H1 (cell line): Measurements from ENCODE around the gene MYPOP. TPM values are rescaled to one million over a fixed set of nuclear protein-coding genes. Genes with fewer than 3 reads are reported as not detected.

Experiments
- CTCF ChIA-PET: fragments of 300-600 bp; sonication (Branson Sonifier 250); formaldehyde crosslinking; loops from one replicate; lab custom pipeline; 2021; ENCODE audit not compliant: partially characterized antibody; lab: Charles Lee
- POLR2A ChIA-PET: fragments of 300-600 bp; sonication (Branson Sonifier 250); formaldehyde crosslinking; loops from one replicate; lab custom pipeline; 2021; ENCODE audit warnings: inconsistent platforms; ENCODE audit not compliant: partially characterized antibody; lab: Charles Lee
- DNase-seq, 2 experiments: peaks; one replicate each; pipeline versions ENCODE4 v3.0.0 to v3.0.0-alpha.2; 2010 to 2022; ENCODE audit warnings: low spot score in 2 of 2, low read depth in 1 of 2, mixed read lengths in 1 of 2
- FAIRE-seq: peaks from 2 replicates; lab custom pipeline; 2011; peaks lifted over from hg19 to GRCh38; lab: Jason Lieb, UNC
- H2AFZ ChIP-seq: 2 replicates; pipeline ENCODE4 v1.8.1; 2012; ENCODE audit warnings: low read length, inconsistent platforms
- H2AK5ac ChIP-seq: 2 replicates; pipeline ENCODE4 v1.6.1; 2013; ENCODE audit warnings: low read depth, low read length
- H2BK120ac ChIP-seq: replicated peaks from 2 replicates; pipeline ENCODE3; 2013; ENCODE audit warnings: low read depth, low read length, inconsistent platforms
- H2BK12ac ChIP-seq: 2 replicates; pipeline ENCODE4 v1.6.1; 2013; ENCODE audit warnings: low read depth, low read length
- H2BK15ac ChIP-seq: 2 replicates; pipeline ENCODE4 v1.6.1; 2013; ENCODE audit warnings: low read length
- H2BK20ac ChIP-seq: 2 replicates; pipeline ENCODE4 v1.6.1; 2013; ENCODE audit warnings: low read length
- H2BK5ac ChIP-seq: 2 replicates; pipeline ENCODE4 v1.6.1; 2013; ENCODE audit warnings: low read depth, low read length
- H3K14ac ChIP-seq: 2 replicates; pipeline ENCODE4 v1.6.1; 2013; ENCODE audit warnings: inconsistent platforms; ENCODE audit not compliant: insufficient read length
- H3K18ac ChIP-seq: 2 replicates; pipeline ENCODE4 v1.6.1; 2013; ENCODE audit warnings: low read length; ENCODE audit errors: extremely low read depth
- H3K23ac ChIP-seq: 2 replicates; pipeline ENCODE4 v1.6.1; 2013; ENCODE audit warnings: inconsistent platforms; ENCODE audit not compliant: insufficient read length
- H3K23me2 ChIP-seq: 2 replicates; pipeline ENCODE4 v1.6.1; 2013; ENCODE audit warnings: low read depth, low read length
- H3K27ac ChIP-seq: 2 replicates; pipeline ENCODE4 v1.6.1; 2011; ENCODE audit warnings: low read depth, low read length, inconsistent platforms
- H3K27me3 ChIP-seq, 4 experiments: replicated peaks in 1 of 4; 1 replicate in 1 of 4; 2 replicates in 3 of 4; pipeline versions ENCODE4 v1.6.1 to v1.8.1; 2011 to 2013; ENCODE audit warnings: low read length in 3 of 4, mild to moderate bottlenecking in 3 of 4, inconsistent platforms in 2 of 4, mixed read lengths in 2 of 4, moderate library complexity in 1 of 4; ENCODE audit not compliant: control insufficient read depth in 3 of 4, insufficient read depth in 3 of 4; ENCODE audit errors: extremely low read depth in 1 of 4
- H3K36me3 ChIP-seq, 4 experiments: 2 replicates each; pipeline versions ENCODE4 v1.6.1 to v1.8.1; 2011 to 2013; ENCODE audit warnings: mild to moderate bottlenecking in 4 of 4, low read length in 3 of 4, moderate library complexity in 2 of 4, control low read depth in 1 of 4, inconsistent platforms in 1 of 4; ENCODE audit not compliant: insufficient read depth in 4 of 4, control insufficient read depth in 2 of 4
- H3K4ac ChIP-seq: replicated peaks from 2 replicates; pipeline ENCODE3; 2013; ENCODE audit warnings: low read length, low read depth, mixed read lengths, inconsistent platforms; ENCODE audit not compliant: insufficient read length
- H3K4me1 ChIP-seq, 4 experiments: replicated peaks in 1 of 4; 1 replicate in 1 of 4; 2 replicates in 3 of 4; pipeline versions ENCODE4 v1.6.1 to v1.8.1; 2011 to 2013; ENCODE audit warnings: low read length in 3 of 4, inconsistent platforms in 2 of 4, mixed read lengths in 1 of 4; ENCODE audit not compliant: insufficient read depth in 4 of 4, control insufficient read depth in 3 of 4
- H3K4me2 ChIP-seq, 2 experiments: 2 replicates each; pipeline versions ENCODE4 v1.6.1 to v1.8.1; 2011 to 2013; ENCODE audit warnings: low read depth in 2 of 2, low read length in 2 of 2, control low read depth in 1 of 2, inconsistent platforms in 1 of 2, mild to moderate bottlenecking in 1 of 2; ENCODE audit not compliant: insufficient read depth in 1 of 2
- H3K4me3 ChIP-seq, 4 experiments: fragments of 200-600, 300-600 bp in 1 of 4; sonication (generic), shearing (Covaris generic), sonication (Bioruptor Twin) in 1 of 4; 2 replicates each; pipeline versions ENCODE4 v1.5.1 to v1.8.1; 2011 to 2016; ENCODE audit warnings: low read length in 4 of 4, low read depth in 3 of 4, control low read depth in 2 of 4, inconsistent platforms in 2 of 4, mild to moderate bottlenecking in 2 of 4, mixed read lengths in 1 of 4, moderate library complexity in 1 of 4; ENCODE audit not compliant: insufficient read depth in 2 of 4; ENCODE audit errors: extremely low read depth in 1 of 4
- H3K56ac ChIP-seq: replicated peaks from 2 replicates; pipeline ENCODE3; 2013; ENCODE audit warnings: low read depth, mild to moderate bottlenecking, mixed read lengths, low read length, inconsistent platforms; ENCODE audit not compliant: insufficient read length
- H3K79me1 ChIP-seq: 2 replicates; pipeline ENCODE4 v1.6.1; 2013; ENCODE audit warnings: low read depth, low read length, control low read depth
- H3K79me2 ChIP-seq, 2 experiments: 2 replicates each; pipeline versions ENCODE4 v1.6.1 to v1.8.1; 2012 to 2013; ENCODE audit warnings: low read length in 2 of 2, mild to moderate bottlenecking in 2 of 2, inconsistent platforms in 1 of 2; ENCODE audit not compliant: insufficient read depth in 2 of 2, control insufficient read depth in 1 of 2
- H3K9ac ChIP-seq, 4 experiments: replicated peaks in 1 of 4; 1 replicate in 1 of 4; 2 replicates in 3 of 4; pipeline versions ENCODE4 v1.6.1 to v1.8.1; 2011 to 2013; ENCODE audit warnings: low read depth in 3 of 4, low read length in 3 of 4, control low read depth in 2 of 4, mild to moderate bottlenecking in 2 of 4, moderate library complexity in 2 of 4, inconsistent platforms in 1 of 4; ENCODE audit errors: extremely low read depth in 1 of 4
- H3K9me3 ChIP-seq, 2 experiments: 2 replicates each; pipeline versions ENCODE4 v1.6.1 to v1.8.1; 2012 to 2013; ENCODE audit warnings: mild to moderate bottlenecking in 2 of 2, moderate library complexity in 2 of 2, control low read depth in 1 of 2, inconsistent platforms in 1 of 2, low read depth in 1 of 2, low read length in 1 of 2, mixed read lengths in 1 of 2; ENCODE audit not compliant: insufficient read depth in 2 of 2
- H4K20me1 ChIP-seq, 2 experiments: replicated peaks in 1 of 2; 2 replicates each; pipeline versions ENCODE3 to v1.8.1; 2011 to 2013; ENCODE audit warnings: inconsistent platforms in 2 of 2, low read length in 2 of 2, mild to moderate bottlenecking in 1 of 2; ENCODE audit not compliant: insufficient read depth in 2 of 2, control insufficient read depth in 1 of 2
- H4K5ac ChIP-seq: 2 replicates; pipeline ENCODE4 v1.6.1; 2013; ENCODE audit warnings: low read length, low read depth, mixed read lengths, inconsistent platforms; ENCODE audit not compliant: insufficient read length
- H4K8ac ChIP-seq: 2 replicates; pipeline ENCODE4 v1.8.0; 2013; ENCODE audit warnings: mild to moderate bottlenecking, moderate library complexity, low read length, inconsistent platforms; ENCODE audit not compliant: insufficient read depth; ENCODE audit errors: extremely low read depth
- H4K91ac ChIP-seq: replicated peaks from 2 replicates; pipeline ENCODE3; 2013; ENCODE audit warnings: low read length, mixed read lengths, inconsistent platforms; ENCODE audit not compliant: insufficient read length
- E2F6 ChIP-seq: IDR thresholded peaks from 2 replicates; pipeline ENCODE4 v1.6.1; 2012; ENCODE audit warnings: inconsistent platforms
- EGR1 ChIP-seq: IDR thresholded peaks from 2 replicates; pipeline ENCODE4 v1.6.1; 2011; ENCODE audit warnings: low read depth, low read length, borderline replicate concordance
- GABPA ChIP-seq: IDR thresholded peaks from 2 replicates; pipeline ENCODE4 v1.6.1; 2011; ENCODE audit warnings: mild to moderate bottlenecking, low read length, moderate library complexity, borderline replicate concordance; ENCODE audit not compliant: insufficient read depth
- HDAC2 ChIP-seq, 2 experiments: fragments of 300-600 bp in 1 of 2; sonication (generic) in 1 of 2; IDR thresholded peaks; 2 replicates each; pipeline ENCODE4 v1.6.1; 2011 to 2012; ENCODE audit warnings: low read depth in 2 of 2, low read length in 2 of 2, mild to moderate bottlenecking in 2 of 2, moderate library complexity in 2 of 2, borderline replicate concordance in 1 of 2, inconsistent platforms in 1 of 2
- JUND ChIP-seq: IDR thresholded peaks from 2 replicates; pipeline ENCODE4 v1.6.1; 2011; ENCODE audit warnings: mild to moderate bottlenecking, improper control_type of control experiment, low read length
- NRF1 ChIP-seq: IDR thresholded peaks from 2 replicates; pipeline ENCODE4 v1.6.1; 2011; ENCODE audit warnings: mild to moderate bottlenecking, low read depth, low read length, improper control_type of control experiment
- SP4 ChIP-seq: IDR thresholded peaks from 2 replicates; pipeline ENCODE4 v1.6.1; 2012; ENCODE audit warnings: low read length, inconsistent platforms
- TAF1 ChIP-seq: IDR thresholded peaks from 2 replicates; pipeline ENCODE4 v1.6.1; 2011; ENCODE audit warnings: mild to moderate bottlenecking, low read depth, low read length
- TEAD4 ChIP-seq: IDR thresholded peaks from 2 replicates; pipeline ENCODE4 v1.6.1; 2012; ENCODE audit warnings: low read depth, low read length, inconsistent platforms, mixed read lengths
- WGBS, 2 experiments: shearing (Covaris generic) in 1 of 2; methylation state at CpG; one replicate each; pipeline versions ENCODE4 v1.1.6 to v1.1.7; 2013 to 2015; ENCODE audit warnings: low lambda C conversion rate in 2 of 2, mixed read lengths in 2 of 2, inconsistent platforms in 1 of 2, low coverage in 1 of 2, missing lambda C conversion rate in 1 of 2; ENCODE audit not compliant: insufficient replicate concordance in 2 of 2, insufficient coverage in 1 of 2, insufficient read length in 1 of 2; ENCODE audit errors: extremely low coverage in 1 of 2, missing lambda C conversion rate in 1 of 2; 5-methylcytosine and 5-hydroxymethylcytosine counted together
- polyA plus RNA-seq, 7 experiments: library from polyadenylated mRNA; depleted of rRNA in 3 of 7; stranded (reverse) in 5 of 7; unstranded in 2 of 7; fragments of >200 nt in 5 of 7; fragments of 200-250 nt in 2 of 7; gene quantifications; 1 replicate in 5 of 7; 2 replicates in 1 of 7; 4 replicates in 1 of 7; pipeline versions ENCODE4 v1.2.1 to v1.2.3, GENCODE V29; 2011 to 2013; ENCODE audit warnings: missing spikeins in 2 of 7, mixed read lengths in 2 of 7
- total RNA-seq: library from RNA; stranded (reverse); fragmentation: NEBNext Ultra II Directional; extraction: Animal tissue kit (Norgen Biotek cat#: 25700); gene quantifications from 2 replicates; pipeline ENCODE4 v1.2.1, GENCODE V29; 2021

The MYPOP gene
- total and polyA plus RNA-seq, 2 of the 8 experiments (the other 6 are each of a cell fraction or from before 2014, with no cell fraction given), result 3.2 to 11.1 TPM

DNA sequence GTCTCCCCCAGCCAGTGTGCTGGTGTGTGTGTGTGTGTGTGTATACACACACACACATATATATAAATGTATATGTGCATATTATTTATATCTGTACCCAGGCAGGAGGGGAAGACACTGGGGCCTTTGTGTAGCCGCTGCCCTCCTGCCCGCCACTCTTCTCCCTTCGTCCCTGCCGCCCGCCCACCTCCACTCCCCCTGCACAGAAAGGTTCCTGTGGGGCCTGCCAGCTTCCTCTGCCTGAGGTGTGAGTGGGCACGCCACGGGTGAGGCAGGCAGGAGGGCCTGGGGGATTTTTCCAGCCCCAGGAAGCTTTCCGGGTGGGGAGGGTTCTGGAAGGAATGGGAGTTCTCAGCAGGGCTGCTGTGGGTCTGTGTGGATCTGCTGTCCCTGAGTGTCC is 23.4 kb downstream of the MYPOP start:
- no peak overlapping the region for H2BK120ac ChIP-seq
- peaks cover 1 to 9% of the 10 kb centered on the region in 2 experiments for H4K20me1 ChIP-seq
- H3K23ac ChIP-seq, result no peak overlapping the region
- no peak overlapping the region for H3K4me3 ChIP-seq
- no peak overlapping the region for H3K27ac ChIP-seq
- H3K9me3 ChIP-seq, result no peaks in the 10 kb centered on the region
- POLR2A ChIA-PET, result interaction anchor here (9.8 kb wide), 1 partner anchor 10 kb away, joined by 277 read pairs; the partner anchor contains the start of genes FOXA3 and SYMPK
- H3K79me1 ChIP-seq, result 0 out of 2 replicates have a peak, but pooled peaks cover 3% of the 10 kb centered on the region
- no peak overlapping the region for H3K4me2 ChIP-seq
- H4K8ac ChIP-seq, result 0 out of 2 replicates have a peak overlapping the region, but pooled peaks have one; percentile 9
- TF ChIP-seq GABPA, result no peak
- no peak for TF ChIP-seq SP4
- no peak for TF ChIP-seq E2F6
- TF ChIP-seq TEAD4, result no peak
- TF ChIP-seq EGR1, result no peak
- no peak for TF ChIP-seq HDAC2 (IDR thresholded peaks at IDR 0.05; ENCODE audit: borderline replicate concordance in 1 of 2, low read depth in 2 of 2, low read length in 2 of 2)
- no peak for TF ChIP-seq NRF1
- no peak for TF ChIP-seq JUND
- no peak for TF ChIP-seq TAF1
- H3K56ac ChIP-seq, result no peak overlapping the region
- H3K23me2 ChIP-seq, result peaks cover 10% of the 10 kb centered on the region; the same call in 1 of the 2 replicates
- H4K91ac ChIP-seq, result no peak overlapping the region
- H3K27me3 ChIP-seq, result no peaks in the 10 kb centered on the region
- WGBS, 2 experiments, result 78% methylated on average over 6 of the region's 8 CpGs; no CpG with 5 or more reads in 1 of the 2 experiments
- no peaks in the 10 kb centered on the region for H3K79me2 ChIP-seq
- H4K5ac ChIP-seq, result no peak overlapping the region
- H2BK20ac ChIP-seq, result no peak overlapping the region
- H3K18ac ChIP-seq, result no peak overlapping the region
- H3K4ac ChIP-seq, result no peak overlapping the region
- H3K36me3 ChIP-seq, result peaks cover 0 to under 1% (median 0%) of the 10 kb centered on the region in 4 experiments; a peak in 1 of 8 replicates
- CTCF ChIA-PET, result interaction anchor here (4.7 to 10.7 kb wide), 2 partner anchors 10 to 62 kb away, joined by 23 to 208 read pairs; partner anchors contain the start of genes FOXA3 and SYMPK
- peaks cover 6 to 30% (median 19%) of the 10 kb centered on the region in 4 experiments for H3K4me1 ChIP-seq
- no peak overlapping the region for H2AFZ ChIP-seq
- no peak overlapping the region for H2BK15ac ChIP-seq
- FAIRE-seq (no peak), DNase-seq (no peak)
- 0 out of 2 replicates have a peak overlapping the region, but pooled peaks have one; percentile 24 for H2BK5ac ChIP-seq
- peak overlapping the region; percentile 46; the same call in 1 of the 2 replicates for H2AK5ac ChIP-seq
- no peak overlapping the region for H3K9ac ChIP-seq
- H2BK12ac ChIP-seq, result no peak overlapping the region
- H3K14ac ChIP-seq, result no peak overlapping the region
